Transverse colon (tissue), 4 donors: Measurements from ENCODE around the gene CCDC85C. TPM values are rescaled to one million over a fixed set of nuclear protein-coding genes. Genes with fewer than 3 reads are reported as not detected.

Source experiments
- DNase-seq: peaks from one replicate; pipeline ENCODE4 v3.0.0-alpha.2; 2019
- H3K27ac ChIP-seq, 4 donors: fragments of 200-600 bp; sonication (generic); 2 replicates each; pipeline ENCODE4 v1.5.1; 2016 to 2018; ENCODE audit warnings: inconsistent platforms in 4 of 4
- H3K27me3 ChIP-seq: fragments of 200-600 bp; sonication (generic); 2 replicates; pipeline ENCODE4 v1.5.1; 2017; ENCODE audit warnings: inconsistent platforms
- H3K36me3 ChIP-seq, 4 donors: fragments of 200-600 bp; sonication (generic); 2 replicates each; pipeline ENCODE4 v1.5.1; 2017 to 2019; ENCODE audit warnings: inconsistent platforms in 4 of 4
- H3K4me1 ChIP-seq, 4 donors: fragments of 200-600 bp; sonication (generic); 2 replicates each; pipeline ENCODE4 v1.5.1; 2017 to 2020; ENCODE audit warnings: inconsistent platforms in 4 of 4
- H3K4me3 ChIP-seq, 4 donors: fragments of 200-600 bp; sonication (generic); 1 replicate in 1 of 4; 2 replicates in 3 of 4; pipeline versions ENCODE4 v1.5.1 to v1.6.1; 2017 to 2019; ENCODE audit warnings: inconsistent platforms in 4 of 4
- H3K9me3 ChIP-seq, 2 donors: fragments of 200-600 bp; sonication (generic); 2 replicates each; pipeline ENCODE4 v1.5.1; 2017 to 2019; ENCODE audit warnings: inconsistent platforms in 2 of 2
- EP300 ChIP-seq: sonication (generic); formaldehyde crosslinking; IDR thresholded peaks from one replicate; pipeline ENCODE4 v1.6.1; 2017; ENCODE audit warnings: antibody characterized with exemption, low read depth
- POLR2A ChIP-seq: fragments of 450-650 bp; IDR thresholded peaks from one replicate; pipeline ENCODE4 v1.6.1; 2016; ENCODE audit warnings: antibody characterized with exemption, mild to moderate bottlenecking, moderate library complexity
- POLR2AphosphoS5 ChIP-seq, 3 donors: sonication (generic); formaldehyde crosslinking; IDR thresholded peaks; one replicate each; pipeline ENCODE4 v1.6.1; 2016; ENCODE audit warnings: antibody characterized with exemption in 3 of 3
- WGBS, 2 donors: methylation state at CpG; one replicate each; pipeline ENCODE4 v1.1.5; 2018; ENCODE audit warnings: low coverage in 1 of 2; 5-methylcytosine and 5-hydroxymethylcytosine counted together
- in situ Hi-C, 4 donors: fragments of 200-750 bp; cut with MboI; loops; one replicate each; pipeline versions ENCODE4 v1.15.0 to v1.15.1; 2017; ENCODE audit warnings: low sequenced_read_pairs in 3 of 4, low pct_ligation_motif_present in 1 of 4, low pct_unique_long_range_greater_than_20kb in 1 of 4
- intact Hi-C: fragments of 100-400 bp; cut with DNase I; formaldehyde crosslinking; loops from one replicate; pipeline ENCODE4 v1.15.1; 2023; ENCODE audit warnings: low total_unique reads
- total RNA-seq, 4 donors: library from RNA; depleted of rRNA; stranded (reverse); fragments of >200 nt; gene quantifications; one replicate each; pipeline ENCODE4 v1.1.0, GENCODE V29; 2016
- TF ChIP-seq, protein P1 (sequence below), 5 experiments: fragments of 200-600 bp in 3 of 5; fragments of 450-650 bp in 2 of 5; sonication (generic) in 3 of 5; IDR thresholded peaks; 1 replicate in 2 of 5; 2 replicates in 3 of 5; pipeline ENCODE4 v1.5.1; 2016 to 2017; ENCODE audit warnings: antibody characterized with exemption in 5 of 5, inconsistent platforms in 3 of 5, mild to moderate bottlenecking in 2 of 5, moderate library complexity in 1 of 5

CCDC85C gene
- total RNA-seq, 4 donors from 2014 or later: 19.3 to 55.4 (median 45.7) TPM

DNA sequence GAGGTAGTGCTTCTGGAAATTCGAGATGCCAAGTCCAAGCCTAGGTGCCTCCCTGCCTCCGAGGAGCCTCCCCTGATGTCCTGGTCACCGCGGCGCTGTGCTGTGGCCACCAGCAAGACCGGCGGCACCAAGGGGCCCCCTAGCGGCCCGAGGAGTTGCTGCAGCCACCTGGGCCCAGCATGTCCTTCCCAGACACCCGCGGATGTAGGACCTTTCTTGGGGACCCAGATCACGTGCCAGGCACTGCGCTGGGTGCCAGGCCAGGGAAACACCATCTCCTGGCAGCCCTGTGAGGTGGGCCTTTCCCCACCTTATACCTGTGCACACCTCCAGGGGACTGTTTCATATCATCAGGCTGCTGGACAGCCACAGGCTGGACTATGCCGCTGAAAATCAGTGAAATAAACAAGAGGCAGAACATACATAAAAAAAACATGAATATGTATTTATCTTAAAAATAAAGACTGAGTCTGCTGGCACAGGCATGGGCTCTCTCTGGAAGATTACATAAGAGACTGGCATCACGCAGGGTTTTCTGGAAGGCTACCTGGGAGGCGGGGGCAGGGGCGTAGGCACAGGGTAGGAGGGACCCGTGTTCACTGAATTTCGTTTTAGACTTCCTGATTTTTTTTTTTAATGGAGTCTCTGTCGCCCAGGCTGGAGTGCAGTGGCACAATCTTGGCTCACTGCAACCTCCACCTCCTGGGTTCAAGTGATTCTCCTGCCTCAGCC lies 25.0 kb upstream of the CCDC85C start:
- no peak overlapping the region for H3K4me3 ChIP-seq
- WGBS, 2 donors: 21 to 41% methylated on average over 9 to 20 of the region's 20 CpGs
- in situ Hi-C loops (loop anchor here in 1 of 4 donors (5.0 kb wide), 1 partner anchor 102 kb away; no protein-coding TSS in a partner anchor), intact Hi-C loops (loop anchor here (2.0 kb wide), 1 partner anchor 110 kb away; no protein-coding TSS in a partner anchor)
- H3K4me1 ChIP-seq: peaks cover 0 to 5% (median 3%) of the 10 kb centered on the region in 4 donors
- no peaks in the 10 kb centered on the region for H3K9me3 ChIP-seq
- no peaks in the 10 kb centered on the region for H3K36me3 ChIP-seq
- H3K27me3 ChIP-seq: no peaks in the 10 kb centered on the region
- H3K27ac ChIP-seq: no peak overlapping the region
- peak; percentile 81 for DNase-seq
- TF ChIP-seq, protein P1, sequence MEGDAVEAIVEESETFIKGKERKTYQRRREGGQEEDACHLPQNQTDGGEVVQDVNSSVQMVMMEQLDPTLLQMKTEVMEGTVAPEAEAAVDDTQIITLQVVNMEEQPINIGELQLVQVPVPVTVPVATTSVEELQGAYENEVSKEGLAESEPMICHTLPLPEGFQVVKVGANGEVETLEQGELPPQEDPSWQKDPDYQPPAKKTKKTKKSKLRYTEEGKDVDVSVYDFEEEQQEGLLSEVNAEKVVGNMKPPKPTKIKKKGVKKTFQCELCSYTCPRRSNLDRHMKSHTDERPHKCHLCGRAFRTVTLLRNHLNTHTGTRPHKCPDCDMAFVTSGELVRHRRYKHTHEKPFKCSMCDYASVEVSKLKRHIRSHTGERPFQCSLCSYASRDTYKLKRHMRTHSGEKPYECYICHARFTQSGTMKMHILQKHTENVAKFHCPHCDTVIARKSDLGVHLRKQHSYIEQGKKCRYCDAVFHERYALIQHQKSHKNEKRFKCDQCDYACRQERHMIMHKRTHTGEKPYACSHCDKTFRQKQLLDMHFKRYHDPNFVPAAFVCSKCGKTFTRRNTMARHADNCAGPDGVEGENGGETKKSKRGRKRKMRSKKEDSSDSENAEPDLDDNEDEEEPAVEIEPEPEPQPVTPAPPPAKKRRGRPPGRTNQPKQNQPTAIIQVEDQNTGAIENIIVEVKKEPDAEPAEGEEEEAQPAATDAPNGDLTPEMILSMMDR (IDR thresholded peaks at IDR 0.05): peak; percentile 97 to 98 (median 97)
- no peak for TF ChIP-seq POLR2AphosphoS5 (IDR thresholded peaks at IDR 0.05)
- no peak for TF ChIP-seq POLR2A
- no peak for TF ChIP-seq EP300

DNA sequence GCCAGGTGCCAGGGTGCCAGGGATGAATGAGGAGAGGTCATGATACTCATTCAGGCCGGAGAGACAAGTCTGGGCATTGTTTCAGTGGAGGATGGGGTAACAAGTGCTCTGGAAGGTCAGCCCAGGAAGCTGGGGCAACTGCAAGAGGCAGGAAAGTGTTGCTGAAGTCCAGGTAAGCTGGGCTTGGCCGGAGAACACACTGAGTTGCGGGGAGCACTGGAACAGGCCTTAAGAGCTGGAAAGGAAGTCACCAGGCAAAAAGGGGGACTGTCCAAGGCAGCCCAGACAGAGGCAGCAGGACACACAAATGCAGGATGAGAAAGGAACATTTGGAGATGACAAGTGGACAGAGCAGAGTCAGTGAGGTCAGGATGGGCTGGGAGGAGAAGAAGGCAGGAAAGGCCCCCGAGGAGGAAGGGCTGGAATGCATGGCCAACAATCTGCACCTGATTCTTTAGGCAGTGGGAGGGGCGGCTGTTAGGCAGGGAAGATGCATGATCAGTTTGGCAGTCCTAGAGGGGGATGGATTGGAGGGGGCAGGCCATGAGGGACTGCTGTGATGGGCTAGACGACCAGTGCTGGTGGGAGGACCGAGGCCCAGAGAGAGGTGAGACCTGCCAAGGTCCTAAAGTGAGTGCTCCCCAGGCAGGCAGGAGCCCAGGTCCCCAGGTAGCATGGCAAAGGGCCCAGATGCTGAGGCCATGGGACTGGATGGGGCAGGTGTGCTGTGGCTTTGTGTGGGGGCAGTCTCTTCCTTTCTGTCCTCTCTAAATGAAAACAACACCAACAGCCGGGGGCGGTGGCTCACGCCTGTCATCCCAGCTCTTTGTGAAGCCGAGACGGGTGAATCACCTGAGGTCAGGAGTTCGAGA lies 23.7 kb upstream of the CCDC85C start:
- no peaks in the 10 kb centered on the region for H3K9me3 ChIP-seq
- no peak overlapping the region for H3K4me3 ChIP-seq
- H3K27me3 ChIP-seq: no peaks in the 10 kb centered on the region
- intact Hi-C loops (loop anchor here (2.0 kb wide), 1 partner anchor 109 kb away; no protein-coding TSS in a partner anchor), in situ Hi-C loops (loop anchor here in 1 of 4 donors (5.0 kb wide), 1 partner anchor 100 kb away; no protein-coding TSS in a partner anchor)
- no peak overlapping the region for H3K27ac ChIP-seq
- TF ChIP-seq POLR2A (no peak), POLR2AphosphoS5 (IDR thresholded peaks at IDR 0.05) (no peak), EP300 (no peak)
- TF ChIP-seq, protein P1 (IDR thresholded peaks at IDR 0.05): no peak
- no peak for DNase-seq
- peaks cover 0 to 11% (median 3%) of the 10 kb centered on the region in 4 donors for H3K4me1 ChIP-seq
- 81 to 88% methylated on average over 4 to 13 of the region's 13 CpGs for WGBS, 2 donors
- no peaks in the 10 kb centered on the region for H3K36me3 ChIP-seq

DNA sequence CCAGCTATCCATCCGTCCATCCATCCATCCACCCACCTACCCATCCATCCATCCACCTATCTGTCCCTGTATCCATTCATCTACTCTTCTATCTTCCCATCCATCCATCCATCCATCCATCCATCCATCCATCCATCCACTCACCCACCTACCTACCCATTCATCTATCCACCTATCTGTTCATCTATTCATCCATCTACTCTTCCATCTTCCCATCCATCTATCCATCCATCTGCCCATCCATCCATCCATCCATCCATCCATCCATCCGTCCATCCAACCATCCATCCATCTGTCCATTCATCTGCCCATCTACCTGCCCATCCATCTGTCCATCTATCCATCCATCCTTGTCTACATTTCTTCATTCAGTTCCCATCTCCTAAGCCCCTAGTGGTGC lies 23.1 kb upstream of the CCDC85C start:
- H3K36me3 ChIP-seq: no peaks in the 10 kb centered on the region
- in situ Hi-C loops: loop anchor here in 1 of 4 donors (5.0 kb wide), 1 partner anchor 100 kb away; no protein-coding TSS in a partner anchor
- H3K27ac ChIP-seq: no peak overlapping the region
- no peak overlapping the region for H3K4me3 ChIP-seq
- H3K27me3 ChIP-seq: no peaks in the 10 kb centered on the region
- H3K4me1 ChIP-seq: peaks cover 0 to 13% (median 3%) of the 10 kb centered on the region in 4 donors
- 69 to 70% methylated on average over 2 of the region's 2 CpGs for WGBS, 2 donors
- intact Hi-C loops: no loop called here
- TF ChIP-seq POLR2AphosphoS5 (IDR thresholded peaks at IDR 0.05) (no peak), EP300 (no peak), POLR2A (no peak)
- TF ChIP-seq, protein P1 (IDR thresholded peaks at IDR 0.05): no peak
- DNase-seq: no peak
- no peaks in the 10 kb centered on the region for H3K9me3 ChIP-seq
